Epithelial cell of umbilical artery (primary cell): ENCODE data around the gene LINC00305. TPM values are rescaled to one million over a fixed set of nuclear protein-coding genes. Genes with fewer than 3 reads are reported as not detected.

Experiments
- total RNA-seq: library from RNA; depleted of rRNA; stranded (reverse); fragments of >200 nt; gene quantifications from 2 replicates; pipeline ENCODE4 v1.2.3, GENCODE V29; 2014

The LINC00305 gene
- not detected in 2 replicates for total RNA-seq

GRCh38 chr18:64148988-64149387 lies at the start of gene LINC00305:
LINC00305 (minus strand) TSS chr18:64149088.

Other genes starting within 250 kb of the LINC00305 start
- 0.32 TPM in 1 of 2 replicates, not detected in the other for gene SERPINB10, start 241.1 kb downstream of the LINC00305 start, total RNA-seq
- 0.15 and 0.65 TPM in 2 replicates for gene HMSD, start 199.8 kb downstream of the LINC00305 start, total RNA-seq
- 29.9 and 33.1 TPM in 2 replicates for gene SERPINB8, start 179.0 kb downstream of the LINC00305 start, total RNA-seq